NOMO-1 treated with dmso at 0.1 percent for 144 hours (cell line): ENCODE results near the gene LIPG.

Source experiments
- DNase-seq: peaks from one replicate; lab custom pipeline; 2025; ENCODE audit not compliant: unreplicated experiment; lab: John Stamatoyannopoulos, UW

LIPG gene

DNA sequence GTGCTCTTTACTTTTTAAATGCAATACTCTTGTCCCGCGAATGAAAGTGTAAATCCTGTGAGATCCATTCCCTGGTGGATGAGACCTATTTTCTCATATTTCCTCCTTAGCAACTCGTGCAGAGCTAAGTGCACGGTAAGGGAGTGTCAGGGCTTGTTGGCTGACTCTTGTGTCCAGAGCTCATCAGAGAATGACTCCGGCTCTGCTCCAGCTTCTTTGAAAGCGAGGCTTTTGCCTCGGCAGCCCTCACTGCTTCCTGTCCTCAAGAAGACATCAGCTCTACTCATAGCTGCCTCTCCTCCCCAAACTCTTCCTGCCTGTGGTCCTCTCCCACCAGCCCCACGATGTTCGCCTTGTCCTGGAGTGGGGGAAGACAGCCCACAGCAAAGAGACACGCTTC lies 70.7 kb downstream of the LIPG start:
- DNase-seq: no peak

DNA sequence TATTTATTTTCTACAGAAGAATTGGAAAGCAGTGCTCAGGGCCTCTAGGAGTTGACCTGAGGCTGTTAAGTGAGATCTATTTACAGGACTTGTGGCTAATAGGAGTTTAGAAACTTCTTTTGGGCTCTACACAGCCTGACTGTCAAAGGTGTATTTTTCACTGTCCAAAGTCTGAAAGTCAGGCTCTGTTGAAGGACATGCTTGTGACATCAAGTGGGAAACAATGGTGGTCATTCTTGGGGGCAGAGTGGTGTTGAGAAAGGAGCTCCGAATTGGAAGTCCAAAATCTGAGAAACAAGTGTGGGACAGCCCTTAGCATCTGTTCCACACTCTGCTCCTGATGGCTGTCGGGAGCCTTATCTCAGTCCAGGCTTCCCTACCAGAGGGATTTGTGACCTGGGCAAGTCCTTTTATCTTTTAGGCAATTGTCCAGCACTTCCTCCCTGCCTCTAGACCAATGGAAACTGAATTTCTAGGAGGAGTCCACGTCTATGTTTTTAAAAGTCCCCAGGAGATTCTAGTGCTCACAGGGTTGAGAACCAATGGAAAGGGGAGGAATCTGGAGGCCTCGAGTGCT lies 76.4 kb downstream of the LIPG start:
- DNase-seq: no peak

DNA sequence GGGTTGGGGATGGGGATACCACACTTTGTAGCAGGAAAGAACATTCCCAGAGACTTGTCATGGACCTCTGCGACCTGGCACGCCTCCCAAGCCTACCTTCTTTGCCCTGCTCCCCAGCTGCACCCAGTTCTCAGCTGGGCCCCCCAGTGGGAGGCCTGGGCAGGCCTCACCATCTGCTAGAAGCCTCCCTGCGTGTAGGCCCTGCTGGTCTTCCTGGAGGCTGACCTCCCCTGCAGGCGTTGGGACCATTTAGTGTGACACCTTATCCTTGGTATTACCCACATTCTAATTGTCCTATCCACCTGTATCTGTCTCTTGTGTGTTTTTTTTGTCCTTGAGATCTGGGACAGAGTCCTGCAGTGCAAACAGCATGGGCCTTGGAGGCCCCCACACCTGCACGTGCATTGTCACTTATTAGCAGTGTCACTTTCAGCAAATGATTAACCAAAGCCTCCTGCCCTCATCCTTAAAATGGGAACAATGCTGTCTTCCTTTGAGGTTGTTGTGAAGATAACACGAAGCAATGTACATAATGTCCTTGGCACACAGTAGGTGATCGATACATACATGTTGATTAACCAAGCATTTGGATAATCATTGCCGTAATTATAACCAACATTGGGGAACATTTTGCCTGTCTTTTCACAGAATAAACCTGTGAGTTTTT lies 77.2 kb downstream of the LIPG start:
- DNase-seq: no peak

DNA sequence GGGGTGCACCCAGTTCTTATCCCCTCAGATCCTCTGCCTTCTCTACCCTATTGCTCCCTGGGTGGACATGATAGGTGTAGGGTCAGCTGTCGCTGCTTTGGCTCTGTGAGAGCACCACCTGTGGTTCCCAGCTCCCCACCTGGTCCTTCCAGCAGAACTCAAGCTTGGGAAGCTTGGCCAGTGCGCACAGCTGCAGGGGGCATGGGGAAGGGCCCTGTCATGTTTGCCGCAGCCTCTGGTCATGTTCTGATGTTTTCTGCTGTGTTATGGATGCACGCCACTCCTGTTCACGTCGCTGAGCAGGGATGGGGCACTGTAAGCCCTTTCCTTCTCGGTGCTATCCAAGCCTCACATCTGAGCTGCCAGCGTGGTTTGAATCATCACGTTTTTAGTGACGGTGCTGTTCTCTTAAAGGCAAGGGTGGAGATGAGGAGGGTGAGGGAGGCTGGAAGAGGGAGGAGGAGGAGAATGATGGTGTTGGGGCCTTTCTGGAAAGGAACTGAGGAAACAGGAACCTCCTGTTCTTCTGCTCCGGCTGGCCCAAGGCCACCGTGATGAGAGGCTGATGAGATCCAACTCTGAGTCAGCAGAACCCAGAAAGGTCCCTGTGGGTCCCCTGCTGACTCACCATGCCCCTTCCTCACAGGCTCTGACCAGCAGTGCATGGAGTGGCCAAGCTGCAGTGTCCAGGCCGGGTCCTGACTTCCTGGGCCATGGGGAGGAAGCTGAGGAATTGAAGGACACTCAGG lies 78.0 kb downstream of the LIPG start:
- no peak for DNase-seq

DNA sequence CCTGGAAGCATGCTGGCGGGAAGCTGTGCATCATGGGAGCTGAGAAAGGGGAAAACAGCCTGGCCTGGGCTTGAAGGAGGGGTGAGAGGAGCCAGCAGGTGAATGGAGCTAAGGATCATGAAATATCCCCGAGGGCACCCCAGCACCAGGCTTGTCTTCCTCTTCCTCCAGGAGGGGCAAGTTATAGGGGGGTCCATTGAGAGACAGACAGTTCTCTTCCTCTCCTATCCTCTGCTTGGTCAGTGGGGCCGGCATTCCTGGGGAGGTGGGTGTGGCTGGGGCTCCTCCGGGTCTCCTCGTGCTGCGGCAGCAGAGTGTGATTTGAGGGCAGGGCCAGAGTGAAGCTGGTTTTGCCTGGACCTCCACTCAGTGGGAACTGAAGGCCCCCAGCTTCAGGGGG lies 78.9 kb downstream of the LIPG start:
- DNase-seq: no peak

DNA sequence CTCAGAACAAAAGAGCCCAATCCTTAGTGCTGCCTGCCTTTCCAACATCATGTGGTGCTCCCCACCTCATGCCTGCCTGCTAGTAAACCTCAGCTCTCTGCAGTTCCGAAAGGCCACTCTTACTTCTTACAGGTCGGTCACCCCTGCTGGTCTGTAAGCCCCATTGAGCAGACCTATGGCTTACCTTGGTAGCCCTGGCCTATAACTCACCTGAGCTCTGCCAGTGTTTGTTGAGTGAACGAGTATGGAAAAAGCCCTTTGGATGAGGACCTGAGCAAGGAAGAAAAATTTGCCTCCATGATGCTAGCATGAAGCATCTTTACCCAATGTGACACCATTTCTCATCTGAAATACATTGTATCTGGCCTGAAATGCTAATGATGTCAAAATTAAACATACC lies 83.3 kb downstream of the LIPG start:
- no peak for DNase-seq

DNA sequence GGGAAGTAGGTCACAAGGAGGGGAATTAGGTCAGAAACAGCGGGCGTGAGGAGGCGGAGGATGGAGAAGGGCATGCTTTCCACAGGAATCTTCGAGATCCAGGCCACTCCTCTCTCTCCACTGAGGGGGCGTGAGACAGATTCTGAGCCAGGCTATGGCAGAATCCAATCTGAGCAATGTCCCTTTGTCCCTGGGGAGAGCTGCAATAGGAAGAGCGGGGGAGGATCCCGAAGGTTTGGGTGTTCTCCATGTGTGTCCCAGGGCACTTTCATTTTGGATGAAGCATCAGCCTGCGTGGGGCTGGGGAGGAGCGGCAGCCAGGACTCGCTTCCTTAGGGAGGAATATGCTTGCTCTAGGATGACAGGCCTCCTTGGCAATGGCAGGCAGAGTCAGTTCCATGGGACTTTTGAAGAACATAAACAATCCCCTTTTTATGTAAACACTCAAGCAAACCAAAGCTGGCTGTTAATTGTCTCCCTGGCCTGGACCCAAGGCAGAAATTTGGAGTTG lies 84.0 kb downstream of the LIPG start:
- DNase-seq: no peak

DNA sequence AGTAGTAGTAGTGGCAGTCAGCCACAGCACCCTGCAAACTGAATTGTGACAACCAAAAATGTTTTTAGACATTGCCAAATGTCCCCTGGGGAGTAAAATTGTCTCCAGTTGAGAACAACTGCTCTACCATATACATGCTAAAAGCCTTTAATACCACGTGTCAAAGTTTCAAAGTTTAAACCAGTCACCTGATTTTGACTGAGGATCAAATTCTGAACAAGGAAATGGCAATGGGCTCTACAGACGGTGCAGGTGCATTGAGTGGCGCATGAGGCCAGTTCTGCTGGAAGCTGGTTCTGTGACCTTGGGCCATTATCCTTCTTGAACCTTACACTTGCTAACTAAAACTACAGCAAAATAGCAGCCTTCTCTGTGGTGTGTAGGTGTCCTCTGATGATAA lies 85.0 kb downstream of the LIPG start:
- DNase-seq: no peak

DNA sequence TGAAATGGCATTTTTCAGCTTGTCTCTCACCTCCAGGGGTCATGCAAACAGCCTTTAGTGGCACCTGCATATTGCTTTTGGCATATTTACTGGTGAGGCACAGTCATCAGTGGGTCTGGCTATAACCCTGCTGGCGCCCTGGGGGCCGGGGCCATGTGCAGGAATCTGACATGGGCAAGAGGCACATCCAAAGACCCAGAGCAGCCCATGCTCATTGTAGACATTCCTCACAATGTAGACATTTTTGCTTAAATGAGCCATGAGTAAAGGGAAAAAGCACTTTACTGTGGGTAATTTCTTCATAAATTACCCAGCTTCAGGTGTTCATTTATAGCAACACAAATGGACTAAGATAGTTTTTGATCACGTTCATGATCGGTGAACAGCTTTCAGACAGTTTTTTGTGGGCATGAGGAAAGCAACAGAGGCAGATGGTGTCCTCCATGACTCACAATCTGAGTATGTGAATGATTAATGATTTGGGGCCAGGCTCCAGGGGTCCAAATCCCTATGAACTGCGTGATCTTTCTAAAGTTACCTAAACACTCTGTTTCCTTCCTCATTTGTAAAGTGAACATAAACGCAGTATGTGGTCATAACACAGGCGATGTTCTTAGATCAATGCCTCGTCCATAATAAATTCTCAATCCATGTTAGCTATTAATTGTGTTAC lies 85.8 kb downstream of the LIPG start:
- DNase-seq: no peak

DNA sequence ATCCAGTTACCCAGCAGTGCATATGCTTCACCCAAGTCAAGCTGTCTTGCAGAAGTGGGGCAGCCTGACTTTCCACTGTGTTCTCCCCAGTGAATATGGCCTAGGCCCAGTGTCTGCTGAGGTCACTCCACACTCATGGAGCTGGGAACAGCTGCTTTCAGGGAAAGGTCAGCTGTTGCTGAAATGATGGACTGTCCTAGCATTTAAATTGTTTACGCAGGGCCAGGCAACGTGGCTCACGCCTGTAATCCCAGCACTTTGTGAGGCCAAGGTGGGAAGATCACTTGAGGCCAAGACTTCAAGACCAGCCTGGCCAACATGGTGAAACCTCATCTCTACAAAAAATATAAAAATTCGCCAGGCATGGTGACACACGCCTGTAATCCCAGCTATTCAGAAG lies 86.5 kb downstream of the LIPG start:
- DNase-seq: no peak
